Cortex of kidney (tissue), 1 donor: Measurements from ENCODE around the gene TMEM178B.
"Not testable (repeated sequence)": the region's sequence is repeated elsewhere in the genome, so short reads cannot be mapped to it uniquely, and the experiment has no call there.

Source experiments
- DNase-seq: peaks from one replicate; lab custom pipeline; 2025; lab: John Stamatoyannopoulos, UW

TMEM178B gene

GRCh38 chr7:141356161-141356560 is 282.3 kb downstream of the TMEM178B start:
- no peak for DNase-seq

GRCh38 chr7:141358386-141358785 is 284.5 kb downstream of the TMEM178B start:
- DNase-seq: no peak

- DNase-seq: no peak
These were observed 285.4 kb downstream of the TMEM178B start for GRCh38 chr7:141359262-141359661.

GRCh38 chr7:141359740-141360415 is 286.0 kb downstream of the TMEM178B start:
- no peak for DNase-seq

GRCh38 chr7:141360416-141360760 is 286.5 kb downstream of the TMEM178B start:
- DNase-seq: no peak

- DNase-seq: no peak
These were observed 286.9 kb downstream of the TMEM178B start for GRCh38 chr7:141360803-141361202.

- DNase-seq: no peak
These were observed 287.6 kb downstream of the TMEM178B start for GRCh38 chr7:141361479-141361878.

- no peak for DNase-seq
These were observed 288.1 kb downstream of the TMEM178B start for GRCh38 chr7:141361960-141362359.

- no peak for DNase-seq
These were observed 288.9 kb downstream of the TMEM178B start for GRCh38 chr7:141362580-141363435.

GRCh38 chr7:141363748-141364147 is 289.9 kb downstream of the TMEM178B start:
- DNase-seq: no peak

- no peak for DNase-seq
These were observed 292.3 kb downstream of the TMEM178B start for GRCh38 chr7:141366091-141366621.

GRCh38 chr7:141369422-141369821 is 295.6 kb downstream of the TMEM178B start:
- DNase-seq: no peak

- no peak for DNase-seq
These were observed 296.3 kb downstream of the TMEM178B start for GRCh38 chr7:141370178-141370577.

- no peak for DNase-seq
These were observed 296.8 kb downstream of the TMEM178B start for GRCh38 chr7:141370650-141371049.

- DNase-seq: no peak
These were observed 300.6 kb downstream of the TMEM178B start for GRCh38 chr7:141374425-141374824.

GRCh38 chr7:141375442-141375841 is 301.6 kb downstream of the TMEM178B start:
- DNase-seq: no peak

GRCh38 chr7:141377906-141378305 is 304.0 kb downstream of the TMEM178B start:
- no peak for DNase-seq

GRCh38 chr7:141378405-141378804 is 304.5 kb downstream of the TMEM178B start:
- DNase-seq: no peak

GRCh38 chr7:141381794-141382427 is 308.0 kb downstream of the TMEM178B start:
- no peak for DNase-seq

- DNase-seq: not testable (repeated sequence)
These were observed 309.5 kb downstream of the TMEM178B start for GRCh38 chr7:141383356-141383755.

- DNase-seq: no peak
These were observed 313.0 kb downstream of the TMEM178B start for GRCh38 chr7:141386881-141387280.

GRCh38 chr7:141387521-141388217 is 313.8 kb downstream of the TMEM178B start:
- no peak for DNase-seq
